Epithelial cell of esophagus (primary cell): ENCODE results near the gene MYZAP.

Source experiments
- DNase-seq: peaks from one replicate; pipeline ENCODE4 v3.0.0; 2010; ENCODE audit warnings: low read depth
- H3K4me3 ChIP-seq: 2 replicates; pipeline ENCODE4 v1.5.1; 2011; ENCODE audit warnings: mild to moderate bottlenecking, low read length, control low read depth
- TF ChIP-seq, protein P1 (sequence below): IDR thresholded peaks from 2 replicates; pipeline ENCODE4 v1.5.1; 2011; ENCODE audit warnings: low read depth, mild to moderate bottlenecking, low read length, control low read depth, inconsistent platforms; ENCODE audit not compliant: insufficient read depth; ENCODE audit errors: missing control alignments

The MYZAP gene

DNA sequence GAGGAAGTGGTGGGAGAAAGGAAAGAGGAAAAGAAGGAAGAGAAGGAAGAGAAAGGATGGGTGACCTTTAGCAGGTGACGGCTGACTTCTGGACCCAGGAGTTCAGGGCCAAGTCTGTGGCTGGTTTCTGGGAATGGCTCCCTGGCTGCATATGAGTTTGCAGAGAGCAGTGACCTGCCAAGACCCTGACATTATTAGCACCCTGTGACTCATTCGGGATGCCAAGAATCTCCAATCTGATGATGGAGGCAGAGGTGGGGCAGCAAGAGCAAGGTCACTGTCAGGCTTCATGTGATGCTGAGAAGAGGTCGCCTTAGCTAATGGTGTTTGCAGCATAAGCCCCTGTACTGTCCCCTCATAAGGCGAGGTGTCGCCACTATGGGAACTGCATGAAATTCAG, 42.6 kb downstream of the MYZAP start:
- TF ChIP-seq, protein P1, sequence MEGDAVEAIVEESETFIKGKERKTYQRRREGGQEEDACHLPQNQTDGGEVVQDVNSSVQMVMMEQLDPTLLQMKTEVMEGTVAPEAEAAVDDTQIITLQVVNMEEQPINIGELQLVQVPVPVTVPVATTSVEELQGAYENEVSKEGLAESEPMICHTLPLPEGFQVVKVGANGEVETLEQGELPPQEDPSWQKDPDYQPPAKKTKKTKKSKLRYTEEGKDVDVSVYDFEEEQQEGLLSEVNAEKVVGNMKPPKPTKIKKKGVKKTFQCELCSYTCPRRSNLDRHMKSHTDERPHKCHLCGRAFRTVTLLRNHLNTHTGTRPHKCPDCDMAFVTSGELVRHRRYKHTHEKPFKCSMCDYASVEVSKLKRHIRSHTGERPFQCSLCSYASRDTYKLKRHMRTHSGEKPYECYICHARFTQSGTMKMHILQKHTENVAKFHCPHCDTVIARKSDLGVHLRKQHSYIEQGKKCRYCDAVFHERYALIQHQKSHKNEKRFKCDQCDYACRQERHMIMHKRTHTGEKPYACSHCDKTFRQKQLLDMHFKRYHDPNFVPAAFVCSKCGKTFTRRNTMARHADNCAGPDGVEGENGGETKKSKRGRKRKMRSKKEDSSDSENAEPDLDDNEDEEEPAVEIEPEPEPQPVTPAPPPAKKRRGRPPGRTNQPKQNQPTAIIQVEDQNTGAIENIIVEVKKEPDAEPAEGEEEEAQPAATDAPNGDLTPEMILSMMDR: no peak
- no peak overlapping the region for H3K4me3 ChIP-seq
- DNase-seq: no peak

DNA sequence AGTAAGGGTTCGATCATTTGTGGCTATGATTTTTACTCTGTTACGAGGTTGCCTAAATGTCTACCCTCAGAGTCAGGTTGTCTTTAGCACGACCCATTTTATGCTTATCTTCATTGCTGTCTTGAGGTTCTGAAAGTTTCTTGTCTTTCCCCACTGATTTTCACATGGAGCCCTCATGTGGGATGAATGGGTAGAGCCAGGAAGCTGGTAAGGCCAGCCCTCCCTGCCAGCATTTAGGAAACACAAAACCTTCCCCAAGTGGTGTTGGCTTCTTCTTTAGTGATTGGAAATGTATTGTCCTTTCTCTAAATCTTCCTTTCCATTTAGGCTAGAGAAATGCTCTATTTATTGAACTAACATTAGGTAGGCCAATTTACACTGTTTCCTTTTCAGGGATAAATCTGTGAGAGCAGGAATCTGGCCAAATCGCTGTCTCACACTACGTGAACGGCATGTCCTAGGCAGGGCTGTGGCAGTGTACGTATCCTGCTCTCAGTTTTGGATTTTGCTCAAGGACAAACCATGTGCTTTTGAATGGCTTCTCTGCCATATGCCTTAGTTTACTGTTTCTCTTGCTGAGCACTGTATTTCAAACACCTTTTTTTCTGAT, 43.7 kb downstream of the MYZAP start:
- no peak for DNase-seq
- H3K4me3 ChIP-seq: no peak overlapping the region
- TF ChIP-seq, protein P1: peak; percentile 6

DNA sequence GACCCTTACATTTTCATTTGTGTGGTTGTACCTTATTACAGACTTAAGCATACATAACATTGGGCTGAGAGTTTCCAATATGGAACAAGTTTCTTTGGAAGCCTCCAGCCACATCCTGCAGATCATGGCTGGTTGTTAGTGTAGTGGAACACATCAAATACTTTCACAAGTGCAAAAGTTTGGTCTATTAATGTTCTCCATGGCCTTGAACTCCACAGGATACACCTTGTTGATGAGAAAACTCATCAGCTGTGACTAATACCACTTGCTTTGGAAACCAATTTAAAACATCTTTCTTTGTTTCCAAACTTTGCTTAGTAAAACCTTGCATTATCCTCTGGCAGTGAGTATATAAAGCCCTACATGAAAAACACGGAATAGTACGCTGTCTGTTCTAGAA, 46.1 kb downstream of the MYZAP start:
- no peak for DNase-seq
- TF ChIP-seq, protein P1: no peak
- H3K4me3 ChIP-seq: no peak overlapping the region

DNA sequence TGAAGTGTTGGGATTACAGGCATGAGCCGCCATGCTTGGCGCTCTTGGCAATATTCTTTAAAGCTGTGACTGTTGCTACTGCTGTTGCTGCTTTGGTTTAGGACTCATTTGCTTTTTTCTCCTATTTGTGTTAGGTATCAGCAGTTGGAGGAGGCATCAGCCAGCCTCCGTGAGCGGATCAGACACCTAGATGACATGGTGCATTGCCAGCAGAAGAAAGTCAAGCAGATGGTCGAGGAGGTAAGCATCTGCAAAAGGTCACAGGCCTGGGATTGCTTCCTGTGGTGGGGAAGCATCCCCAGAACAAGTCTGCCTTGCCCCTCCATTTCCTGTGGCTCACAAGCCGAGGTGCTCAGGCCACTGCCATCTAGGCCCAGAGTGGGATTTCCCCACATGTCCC, 47.6 kb downstream of the MYZAP start:
- TF ChIP-seq, protein P1: no peak
- H3K4me3 ChIP-seq: no peak overlapping the region
- no peak for DNase-seq

DNA sequence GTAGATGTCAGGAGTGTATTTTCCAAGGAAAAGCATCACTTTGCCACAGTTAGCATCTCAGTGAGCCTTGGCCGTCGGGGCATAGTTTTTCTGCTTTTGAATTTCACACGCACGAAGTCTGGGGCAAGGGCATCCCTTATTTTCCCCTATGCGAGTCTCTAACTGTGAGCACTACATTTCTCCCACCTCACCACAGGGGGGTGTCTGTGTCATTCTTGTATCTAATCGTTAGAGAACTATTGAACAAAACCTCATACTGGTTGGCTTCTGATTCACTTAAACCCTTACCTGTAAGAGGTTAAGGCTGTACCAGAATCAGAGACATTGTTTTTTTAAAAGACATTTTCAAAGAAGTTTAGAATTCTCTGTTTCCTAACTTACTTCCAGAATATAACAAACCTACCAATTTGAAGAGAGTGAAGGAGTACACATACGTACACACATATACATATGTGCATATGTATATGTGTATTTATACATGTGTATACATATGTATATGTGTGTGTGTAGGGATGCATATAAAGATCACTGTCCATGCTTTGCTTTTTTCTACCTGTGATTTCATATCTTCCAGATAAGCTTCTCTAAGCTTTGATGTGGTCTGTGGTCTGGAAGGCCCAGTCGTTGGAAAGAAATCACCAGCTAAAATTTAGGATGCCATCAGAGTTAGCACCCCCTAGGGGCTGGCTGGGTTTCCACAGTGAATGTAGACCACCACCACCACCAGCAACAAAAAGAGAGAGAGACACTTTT, 49.4 kb downstream of the MYZAP start:
- TF ChIP-seq, protein P1: peak; percentile 47
- H3K4me3 ChIP-seq: no peak overlapping the region
- peak; percentile 40 for DNase-seq

DNA sequence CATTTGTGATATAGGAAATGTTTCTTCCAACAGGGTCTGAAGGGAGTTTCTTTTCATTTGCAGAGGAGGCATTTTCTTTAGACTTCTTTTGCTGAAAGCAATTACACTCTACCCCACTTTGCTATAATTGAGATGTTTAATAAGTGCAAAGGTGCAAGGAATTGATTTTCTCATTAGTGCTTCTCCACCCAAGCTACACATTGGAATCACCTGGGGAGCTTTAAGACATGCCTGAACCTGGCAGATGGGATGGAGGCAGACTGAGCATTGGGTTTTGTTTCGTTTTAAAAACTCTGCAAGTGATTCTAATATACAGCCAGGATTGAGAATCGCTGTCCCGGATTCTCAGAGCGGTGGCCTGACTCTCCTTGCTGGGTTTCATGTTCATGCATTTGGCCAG, 52.1 kb downstream of the MYZAP start:
- TF ChIP-seq, protein P1: no peak
- no peak for DNase-seq
- no peak overlapping the region for H3K4me3 ChIP-seq
